Body of pancreas (tissue), 4 donors: ENCODE measurements around the gene MED25.

Experiments used
- POLR2A ChIP-seq, 3 donors: fragments of 450-650 bp; IDR thresholded peaks; one replicate each; pipeline ENCODE4 v1.6.1; 2016; ENCODE audit warnings: antibody characterized with exemption in 3 of 3, mild to moderate bottlenecking in 2 of 3
- TF ChIP-seq, protein P1 (sequence below), 7 experiments: fragments of 450-650 bp in 4 of 7; fragments of 200-600 bp in 3 of 7; sonication (generic) in 3 of 7; IDR thresholded peaks; one replicate each; pipeline ENCODE4 v1.5.1; 2016 to 2019; ENCODE audit warnings: antibody characterized with exemption in 7 of 7

DNA sequence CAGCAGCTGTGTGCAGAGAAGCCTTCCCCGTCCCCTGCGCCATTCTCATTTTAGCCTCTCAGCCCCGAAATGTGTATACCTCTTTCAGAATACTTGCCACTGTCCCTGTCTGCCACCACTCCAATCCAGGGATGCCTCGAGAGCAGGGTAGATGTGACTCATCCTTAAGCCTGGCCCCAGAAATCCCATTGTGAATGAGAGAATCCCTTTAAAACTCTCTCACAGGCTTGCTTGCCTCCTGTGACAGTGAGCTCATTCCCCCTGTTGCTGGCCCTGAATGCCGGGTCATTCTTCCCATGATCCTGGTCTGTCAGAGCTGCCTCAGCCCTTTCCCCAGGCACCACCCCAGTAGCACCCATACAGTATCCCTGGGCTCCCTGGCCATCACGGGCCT lies 41.7 kb upstream of the MED25 start:
- TF ChIP-seq POLR2A (IDR thresholded peaks at IDR 0.05) = no peak
- TF ChIP-seq, protein P1, sequence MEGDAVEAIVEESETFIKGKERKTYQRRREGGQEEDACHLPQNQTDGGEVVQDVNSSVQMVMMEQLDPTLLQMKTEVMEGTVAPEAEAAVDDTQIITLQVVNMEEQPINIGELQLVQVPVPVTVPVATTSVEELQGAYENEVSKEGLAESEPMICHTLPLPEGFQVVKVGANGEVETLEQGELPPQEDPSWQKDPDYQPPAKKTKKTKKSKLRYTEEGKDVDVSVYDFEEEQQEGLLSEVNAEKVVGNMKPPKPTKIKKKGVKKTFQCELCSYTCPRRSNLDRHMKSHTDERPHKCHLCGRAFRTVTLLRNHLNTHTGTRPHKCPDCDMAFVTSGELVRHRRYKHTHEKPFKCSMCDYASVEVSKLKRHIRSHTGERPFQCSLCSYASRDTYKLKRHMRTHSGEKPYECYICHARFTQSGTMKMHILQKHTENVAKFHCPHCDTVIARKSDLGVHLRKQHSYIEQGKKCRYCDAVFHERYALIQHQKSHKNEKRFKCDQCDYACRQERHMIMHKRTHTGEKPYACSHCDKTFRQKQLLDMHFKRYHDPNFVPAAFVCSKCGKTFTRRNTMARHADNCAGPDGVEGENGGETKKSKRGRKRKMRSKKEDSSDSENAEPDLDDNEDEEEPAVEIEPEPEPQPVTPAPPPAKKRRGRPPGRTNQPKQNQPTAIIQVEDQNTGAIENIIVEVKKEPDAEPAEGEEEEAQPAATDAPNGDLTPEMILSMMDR (IDR thresholded peaks at IDR 0.05) = no peak
